Hepatocyte (in vitro differentiated cells): ENCODE measurements around the gene STARD13.

Source experiments
- EZH2 ChIP-seq: fragments of 200-600 bp; sonication (generic); IDR thresholded peaks from 2 replicates; pipeline ENCODE4 v1.6.1; 2016; ENCODE audit warnings: antibody characterized with exemption, mild to moderate bottlenecking, borderline replicate concordance
- TF ChIP-seq, protein P1 (sequence below): fragments of 200-600 bp; sonication (generic); IDR thresholded peaks from 2 replicates; pipeline ENCODE4 v1.5.1; 2016; ENCODE audit warnings: antibody characterized with exemption, mild to moderate bottlenecking; ENCODE audit not compliant: poor library complexity

DNA sequence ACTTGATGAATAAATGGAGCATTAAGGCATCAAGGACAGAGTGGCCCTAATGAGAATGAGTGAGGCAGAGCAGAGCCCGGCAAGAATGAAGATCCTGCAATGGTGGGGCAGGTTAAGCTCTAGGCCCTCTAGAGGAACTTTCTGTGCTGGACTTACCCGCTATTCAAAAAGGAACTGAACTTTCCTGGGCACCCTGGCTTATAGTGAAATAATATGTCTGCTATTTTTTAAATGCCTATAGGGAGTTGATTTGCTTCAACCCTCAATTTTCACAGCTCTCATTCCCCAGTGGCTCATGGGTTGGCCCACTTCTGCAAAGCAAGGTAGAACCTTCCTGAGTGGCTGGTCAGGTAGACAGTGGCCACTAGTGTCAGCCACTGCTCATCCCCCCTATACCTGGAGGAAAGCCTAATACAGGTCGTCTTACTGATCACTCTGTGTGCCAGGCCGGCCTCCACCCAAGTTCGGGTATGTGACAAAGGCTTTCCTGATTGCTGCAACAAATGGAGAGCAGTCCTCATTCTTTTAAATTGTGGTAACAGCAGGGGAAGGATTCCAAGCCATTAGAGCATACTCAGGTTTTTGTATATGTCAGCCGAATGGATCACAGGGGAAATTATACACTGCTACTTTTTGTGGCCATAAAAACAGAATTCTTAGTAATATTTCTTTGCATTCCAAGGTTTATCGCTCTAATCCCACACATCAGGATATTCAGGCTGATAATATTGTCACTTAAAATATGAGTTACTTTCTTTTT, 166.4 kb downstream of the STARD13 start:
- TF ChIP-seq, protein P1, sequence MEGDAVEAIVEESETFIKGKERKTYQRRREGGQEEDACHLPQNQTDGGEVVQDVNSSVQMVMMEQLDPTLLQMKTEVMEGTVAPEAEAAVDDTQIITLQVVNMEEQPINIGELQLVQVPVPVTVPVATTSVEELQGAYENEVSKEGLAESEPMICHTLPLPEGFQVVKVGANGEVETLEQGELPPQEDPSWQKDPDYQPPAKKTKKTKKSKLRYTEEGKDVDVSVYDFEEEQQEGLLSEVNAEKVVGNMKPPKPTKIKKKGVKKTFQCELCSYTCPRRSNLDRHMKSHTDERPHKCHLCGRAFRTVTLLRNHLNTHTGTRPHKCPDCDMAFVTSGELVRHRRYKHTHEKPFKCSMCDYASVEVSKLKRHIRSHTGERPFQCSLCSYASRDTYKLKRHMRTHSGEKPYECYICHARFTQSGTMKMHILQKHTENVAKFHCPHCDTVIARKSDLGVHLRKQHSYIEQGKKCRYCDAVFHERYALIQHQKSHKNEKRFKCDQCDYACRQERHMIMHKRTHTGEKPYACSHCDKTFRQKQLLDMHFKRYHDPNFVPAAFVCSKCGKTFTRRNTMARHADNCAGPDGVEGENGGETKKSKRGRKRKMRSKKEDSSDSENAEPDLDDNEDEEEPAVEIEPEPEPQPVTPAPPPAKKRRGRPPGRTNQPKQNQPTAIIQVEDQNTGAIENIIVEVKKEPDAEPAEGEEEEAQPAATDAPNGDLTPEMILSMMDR: no peak
- no peak for TF ChIP-seq EZH2
